WTC11 (cell line): ENCODE data around the gene TMEM63C. TPM values are rescaled to one million over a fixed set of nuclear protein-coding genes. Genes with fewer than 3 reads are reported as not detected.

Experiments
- ATAC-seq: fragments of 200-7000 bp; cut with Tn5 transposase; 2 replicates; pipeline ENCODE4 v1.10.0; 2021; ENCODE audit warnings: mild to moderate bottlenecking, moderate library complexity
- CTCF ChIA-PET: fragments of 300-600 bp; sonication (Branson Sonifier 250); formaldehyde crosslinking; loops from one replicate; lab custom pipeline; 2021; ENCODE audit warnings: antibody characterized with exemption; lab: Charles Lee
- POLR2A ChIA-PET: fragments of 350-600 bp; sonication (Branson Sonifier 250); formaldehyde crosslinking; loops from one replicate; lab custom pipeline; 2021; ENCODE audit warnings: antibody characterized with exemption; lab: Charles Lee
- DNase-seq: peaks from one replicate; pipeline ENCODE4 v3.0.0; 2021; ENCODE audit warnings: low spot score
- H3K27ac Mint-ChIP-seq: 2 replicates; pipeline ENCODE4 v1.8.0; 2021; ENCODE audit warnings: mixed read lengths
- H3K27me3 Mint-ChIP-seq: 2 replicates; pipeline ENCODE4 v1.8.0; 2021; ENCODE audit warnings: low read depth, mild to moderate bottlenecking, moderate library complexity, mixed read lengths
- H3K36me3 Mint-ChIP-seq: 2 replicates; pipeline ENCODE4 v1.8.0; 2021; ENCODE audit warnings: mixed read lengths
- H3K4me1 Mint-ChIP-seq: 2 replicates; pipeline ENCODE4 v1.8.0; 2022; ENCODE audit warnings: mixed read lengths
- H3K4me3 Mint-ChIP-seq: 2 replicates; pipeline ENCODE4 v1.8.0; 2021; ENCODE audit warnings: mild to moderate bottlenecking, moderate library complexity, mixed read lengths
- H3K9me3 Mint-ChIP-seq: 2 replicates; pipeline ENCODE4 v1.8.0; 2021; ENCODE audit warnings: mixed read lengths
- CTCF ChIP-seq: fragments of 200-600 bp; IDR thresholded peaks from 2 replicates; pipeline ENCODE4 v1.8.0; 2022; ENCODE audit warnings: antibody characterized with exemption
- ETV6 ChIP-seq: sonication (generic); formaldehyde crosslinking; IDR thresholded peaks from 2 replicates; pipeline ENCODE4 v1.8.1; 2022; ENCODE audit warnings: mild to moderate bottlenecking, missing genetic modification reagents
- FOXP1 ChIP-seq: sonication (generic); formaldehyde crosslinking; IDR thresholded peaks from 2 replicates; pipeline ENCODE4 v1.8.0; 2022; ENCODE audit warnings: missing genetic modification reagents, mild to moderate bottlenecking, moderate library complexity, borderline replicate concordance
- GRHL2 ChIP-seq: fragments of 250-450 bp; sonication (Bioruptor Pico); IDR thresholded peaks from 2 replicates; pipeline ENCODE4 v1.8.0; 2022; ENCODE audit warnings: mild to moderate bottlenecking, moderate library complexity; ENCODE audit not compliant: insufficient replicate concordance, severe bottlenecking
- HMGA2 ChIP-seq: fragments of 250-450 bp; sonication (Bioruptor Pico); IDR thresholded peaks from 2 replicates; pipeline ENCODE4 v1.4.0; 2021; ENCODE audit warnings: mild to moderate bottlenecking, moderate library complexity
- NFYB ChIP-seq: sonication (generic); formaldehyde crosslinking; conservative IDR thresholded peaks from 2 replicates; pipeline ENCODE4 v1.8.0; 2022; ENCODE audit warnings: low read depth, missing genetic modification reagents
- OVOL2 ChIP-seq: fragments of 250-450 bp; sonication (Bioruptor Pico); IDR thresholded peaks from 2 replicates; pipeline ENCODE4 v1.9.0; 2021; ENCODE audit warnings: mild to moderate bottlenecking, borderline replicate concordance
- RELA ChIP-seq: sonication (generic); formaldehyde crosslinking; IDR thresholded peaks from 2 replicates; pipeline ENCODE4 v1.8.1; 2022; ENCODE audit warnings: missing genetic modification reagents, mild to moderate bottlenecking, borderline replicate concordance
- RORB ChIP-seq: fragments of 250-450 bp; sonication (Bioruptor Pico); IDR thresholded peaks from 2 replicates; pipeline ENCODE4 v1.9.0; 2021; ENCODE audit warnings: mild to moderate bottlenecking
- SMAD4 ChIP-seq: sonication (generic); formaldehyde crosslinking; IDR thresholded peaks from 2 replicates; pipeline ENCODE4 v1.8.0; 2022; ENCODE audit warnings: mild to moderate bottlenecking, missing genetic modification reagents
- SOX15 ChIP-seq: fragments of 250-450 bp; sonication (Bioruptor Pico); IDR thresholded peaks from 2 replicates; pipeline ENCODE4 v1.9.0; 2021; ENCODE audit warnings: mild to moderate bottlenecking
- ZBTB43 ChIP-seq: sonication (generic); formaldehyde crosslinking; IDR thresholded peaks from 2 replicates; pipeline ENCODE4 v1.8.1; 2023; ENCODE audit warnings: mild to moderate bottlenecking, missing genetic modification reagents
- ZNF512 ChIP-seq: sonication (generic); formaldehyde crosslinking; IDR thresholded peaks from 2 replicates; pipeline ENCODE4 v1.8.1; 2022; ENCODE audit warnings: missing genetic modification reagents, borderline replicate concordance
- total RNA-seq: library from RNA; stranded (reverse); gene quantifications from 3 replicates; pipeline ENCODE4 v1.2.3, GENCODE V29; 2021
- TF ChIP-seq, protein P1 (sequence below): sonication (generic); formaldehyde crosslinking; IDR thresholded peaks from 2 replicates; pipeline ENCODE4 v1.8.0; 2022; ENCODE audit warnings: mild to moderate bottlenecking, missing genetic modification reagents
- TF ChIP-seq, protein P2 (sequence below): sonication (generic); formaldehyde crosslinking; IDR thresholded peaks from 2 replicates; pipeline ENCODE4 v1.8.0; 2022; ENCODE audit warnings: missing genetic modification reagents
- TF ChIP-seq, protein P3 (sequence below): fragments of 250-450 bp; sonication (Bioruptor Pico); IDR thresholded peaks from 2 replicates; pipeline ENCODE4 v1.8.0; 2021; ENCODE audit warnings: mild to moderate bottlenecking

TMEM63C gene
- total RNA-seq, 1 experiment from 2014 or later = 8.8 TPM

- 0 out of 2 replicates have a peak, but pooled peaks have one; percentile 37 for TF ChIP-seq ZBTB43 (CRISPR knock-in tag)
- TF ChIP-seq RORB = no peak
- TF ChIP-seq, protein P1, sequence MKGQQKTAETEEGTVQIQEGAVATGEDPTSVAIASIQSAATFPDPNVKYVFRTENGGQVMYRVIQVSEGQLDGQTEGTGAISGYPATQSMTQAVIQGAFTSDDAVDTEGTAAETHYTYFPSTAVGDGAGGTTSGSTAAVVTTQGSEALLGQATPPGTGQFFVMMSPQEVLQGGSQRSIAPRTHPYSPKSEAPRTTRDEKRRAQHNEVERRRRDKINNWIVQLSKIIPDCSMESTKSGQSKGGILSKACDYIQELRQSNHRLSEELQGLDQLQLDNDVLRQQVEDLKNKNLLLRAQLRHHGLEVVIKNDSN (CRISPR knock-in tag) = peak; percentile 42; the same call in 1 of the 2 replicates
- TF ChIP-seq HMGA2 (CRISPR knock-in tag) = no peak
- no peak for TF ChIP-seq GRHL2
- TF ChIP-seq ETV6 (CRISPR knock-in tag) = peak; percentile 47; the same call in 1 of the 2 replicates
- TF ChIP-seq CTCF = no peak
- TF ChIP-seq, protein P2, sequence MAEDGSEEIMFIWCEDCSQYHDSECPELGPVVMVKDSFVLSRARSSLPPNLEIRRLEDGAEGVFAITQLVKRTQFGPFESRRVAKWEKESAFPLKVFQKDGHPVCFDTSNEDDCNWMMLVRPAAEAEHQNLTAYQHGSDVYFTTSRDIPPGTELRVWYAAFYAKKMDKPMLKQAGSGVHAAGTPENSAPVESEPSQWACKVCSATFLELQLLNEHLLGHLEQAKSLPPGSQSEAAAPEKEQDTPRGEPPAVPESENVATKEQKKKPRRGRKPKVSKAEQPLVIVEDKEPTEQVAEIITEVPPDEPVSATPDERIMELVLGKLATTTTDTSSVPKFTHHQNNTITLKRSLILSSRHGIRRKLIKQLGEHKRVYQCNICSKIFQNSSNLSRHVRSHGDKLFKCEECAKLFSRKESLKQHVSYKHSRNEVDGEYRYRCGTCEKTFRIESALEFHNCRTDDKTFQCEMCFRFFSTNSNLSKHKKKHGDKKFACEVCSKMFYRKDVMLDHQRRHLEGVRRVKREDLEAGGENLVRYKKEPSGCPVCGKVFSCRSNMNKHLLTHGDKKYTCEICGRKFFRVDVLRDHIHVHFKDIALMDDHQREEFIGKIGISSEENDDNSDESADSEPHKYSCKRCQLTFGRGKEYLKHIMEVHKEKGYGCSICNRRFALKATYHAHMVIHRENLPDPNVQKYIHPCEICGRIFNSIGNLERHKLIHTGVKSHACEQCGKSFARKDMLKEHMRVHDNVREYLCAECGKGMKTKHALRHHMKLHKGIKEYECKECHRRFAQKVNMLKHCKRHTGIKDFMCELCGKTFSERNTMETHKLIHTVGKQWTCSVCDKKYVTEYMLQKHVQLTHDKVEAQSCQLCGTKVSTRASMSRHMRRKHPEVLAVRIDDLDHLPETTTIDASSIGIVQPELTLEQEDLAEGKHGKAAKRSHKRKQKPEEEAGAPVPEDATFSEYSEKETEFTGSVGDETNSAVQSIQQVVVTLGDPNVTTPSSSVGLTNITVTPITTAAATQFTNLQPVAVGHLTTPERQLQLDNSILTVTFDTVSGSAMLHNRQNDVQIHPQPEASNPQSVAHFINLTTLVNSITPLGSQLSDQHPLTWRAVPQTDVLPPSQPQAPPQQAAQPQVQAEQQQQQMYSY (CRISPR knock-in tag) = no peak
- peak; percentile 88 for TF ChIP-seq FOXP1
- TF ChIP-seq, all 79 proteins: peak for 16
Observed at GRCh38 chr14:77133720-77134338, 47.8 kb upstream of the TMEM63C start (continued).

DNA sequence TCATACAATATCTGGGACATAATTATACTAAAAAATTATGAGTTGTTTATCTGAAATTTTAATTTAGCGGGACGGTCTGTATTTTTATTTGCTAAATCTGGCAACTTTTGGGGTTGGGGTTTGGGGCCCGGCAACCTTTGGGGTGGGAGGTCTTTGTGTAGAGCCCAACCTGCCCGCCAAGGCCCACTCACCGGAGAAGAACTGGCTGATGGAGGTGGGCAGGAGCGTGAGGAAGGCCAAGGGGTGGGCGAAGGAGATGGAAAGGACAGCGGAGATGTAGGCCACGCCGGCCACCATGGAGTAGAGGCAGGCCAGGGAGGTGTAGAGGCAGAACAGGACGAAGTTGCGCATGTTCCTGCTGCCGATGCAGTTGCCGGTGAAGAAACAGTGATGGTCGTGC is 42.6 kb upstream of the TMEM63C start:
- peak overlapping the region; percentile 92 for H3K4me3 Mint-ChIP-seq
- H3K4me1 Mint-ChIP-seq = peaks cover 35% of the 10 kb centered on the region
- DNase-seq = no peak
- peaks cover 30% of the 10 kb centered on the region for H3K36me3 Mint-ChIP-seq
- no peak for TF ChIP-seq SMAD4 (CRISPR knock-in tag)
- TF ChIP-seq, all 79 proteins: peak for 0
- no peak for ATAC-seq
- POLR2A ChIA-PET = no interaction called here
- Mint-ChIP-seq H3K9me3 (no peaks in the 10 kb centered on the region), H3K27ac (peak overlapping the region; percentile 32; the same call in 1 of the 2 replicates), H3K27me3 (peaks cover 4% of the 10 kb centered on the region; the same call in 1 of the 2 replicates)
- CTCF ChIA-PET = interaction anchor here (1.0 to 8.3 kb wide), 10 partner anchors 10 to 166 kb away, joined by 3 to 147 read pairs (median 8); partner anchors contain the start of gene TMEM63C

DNA sequence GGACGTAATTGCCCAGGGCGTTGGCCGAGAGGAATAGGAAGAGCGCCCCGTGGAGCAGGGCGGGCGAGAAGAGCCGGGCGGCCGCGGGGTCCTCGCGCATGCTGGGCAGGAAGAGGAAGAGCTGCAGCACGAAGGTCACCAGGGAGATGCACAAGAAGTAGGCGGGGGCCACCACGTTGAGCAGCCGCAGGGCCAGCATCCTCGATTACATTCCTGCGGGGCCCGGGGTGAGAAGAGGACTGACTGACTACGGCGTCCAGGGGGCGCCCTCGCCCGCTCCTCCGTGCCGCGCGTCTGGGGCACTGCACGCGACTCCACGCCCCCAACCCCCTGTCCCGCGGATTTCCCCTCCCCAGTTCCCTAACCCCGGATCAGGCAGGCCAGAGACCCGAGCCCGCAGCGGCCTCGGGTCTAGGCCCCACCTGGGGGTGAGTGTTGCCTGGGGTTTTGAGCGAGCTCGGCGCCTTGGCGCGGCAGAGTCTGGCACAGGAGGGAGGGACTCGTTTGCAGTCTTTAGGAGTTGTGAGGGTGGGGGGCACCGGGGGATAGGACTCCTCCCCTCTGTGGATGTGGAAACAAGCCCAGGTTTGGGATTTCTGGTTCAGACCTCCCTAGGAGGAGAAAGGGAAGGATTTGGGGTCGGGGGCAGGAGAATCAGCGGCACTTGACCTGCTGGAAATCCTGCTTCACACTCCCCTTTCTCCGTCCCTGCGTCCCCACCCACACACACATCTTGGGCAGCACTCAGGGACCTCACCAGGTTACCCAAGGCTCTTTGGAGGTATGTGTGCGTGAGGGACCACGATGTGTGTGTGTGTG is 41.8 kb upstream of the TMEM63C start:
- Mint-ChIP-seq H3K27ac (peak overlapping the region; percentile 32; the same call in 1 of the 2 replicates), H3K27me3 (peaks cover 4% of the 10 kb centered on the region; the same call in 1 of the 2 replicates), H3K4me1 (peaks cover 42% of the 10 kb centered on the region), H3K4me3 (peak overlapping the region; percentile 92), H3K36me3 (peaks cover 30% of the 10 kb centered on the region), H3K9me3 (no peaks in the 10 kb centered on the region)
- ATAC-seq (peak; percentile 58), DNase-seq (peak; percentile 90)
- CTCF ChIA-PET = interaction anchor here (0.6 to 8.3 kb wide), 20 partner anchors 9 to 238 kb away, joined by 3 to 147 read pairs (median 5); partner anchors contain the start of genes SAMD15, TMED8 and TMEM63C
- POLR2A ChIA-PET = interaction anchor here (0.6 kb wide), 1 partner anchor 167 kb away, joined by 3 read pairs; no protein-coding TSS in a partner anchor
- TF ChIP-seq ZNF512 (CRISPR knock-in tag) (no peak), RELA (CRISPR knock-in tag) (0 out of 2 replicates have a peak, but pooled peaks have one; percentile 58), SOX15 (CRISPR knock-in tag) (no peak), OVOL2 (CRISPR knock-in tag) (no peak), SMAD4 (CRISPR knock-in tag) (no peak), NFYB (no peak)
- TF ChIP-seq, protein P3, sequence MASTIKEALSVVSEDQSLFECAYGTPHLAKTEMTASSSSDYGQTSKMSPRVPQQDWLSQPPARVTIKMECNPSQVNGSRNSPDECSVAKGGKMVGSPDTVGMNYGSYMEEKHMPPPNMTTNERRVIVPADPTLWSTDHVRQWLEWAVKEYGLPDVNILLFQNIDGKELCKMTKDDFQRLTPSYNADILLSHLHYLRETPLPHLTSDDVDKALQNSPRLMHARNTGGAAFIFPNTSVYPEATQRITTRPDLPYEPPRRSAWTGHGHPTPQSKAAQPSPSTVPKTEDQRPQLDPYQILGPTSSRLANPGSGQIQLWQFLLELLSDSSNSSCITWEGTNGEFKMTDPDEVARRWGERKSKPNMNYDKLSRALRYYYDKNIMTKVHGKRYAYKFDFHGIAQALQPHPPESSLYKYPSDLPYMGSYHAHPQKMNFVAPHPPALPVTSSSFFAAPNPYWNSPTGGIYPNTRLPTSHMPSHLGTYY (CRISPR knock-in tag) = no peak
